ENCODE measurements around the gene TOPBP1. TPM values are rescaled to one million over a fixed set of nuclear protein-coding genes. Genes with fewer than 3 reads are reported as not detected.

TOPBP1 gene
- total and polyA plus RNA-seq, 2 of the 8 experiments (the other 6 are each of a cell fraction or from before 2014, with no cell fraction given), result 19.7 to 35.9 TPM

DNA sequence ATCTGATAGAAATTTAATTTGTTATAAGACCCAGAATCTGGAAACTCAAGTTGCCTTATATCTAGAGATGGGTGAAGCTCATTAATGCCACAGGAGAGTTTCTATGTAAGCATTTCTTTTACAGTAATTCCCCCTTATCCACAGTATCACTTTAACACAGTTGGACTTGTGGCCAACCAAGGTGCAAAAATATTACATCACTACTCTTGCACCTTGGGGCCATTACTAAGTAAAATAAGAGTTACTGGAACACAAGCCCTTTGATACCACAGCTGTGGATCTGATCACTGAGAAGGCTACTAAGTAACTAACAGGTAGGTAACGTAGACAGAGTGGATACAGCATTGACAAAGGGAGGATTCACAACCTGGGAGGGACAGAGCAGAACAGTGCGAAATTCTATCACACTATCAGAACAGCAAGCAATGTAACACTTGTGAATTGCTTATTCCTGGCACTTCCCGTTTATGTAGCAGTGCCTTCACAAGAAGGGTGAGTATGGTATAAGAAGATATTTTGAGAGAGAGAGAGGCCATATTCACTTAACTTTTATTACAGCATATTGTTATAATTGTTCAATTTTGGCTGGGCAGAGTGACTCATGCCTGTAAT is 33.9 kb upstream of the TOPBP1 start (continued):
- TF ChIP-seq CHD7 (IDR thresholded peaks at IDR 0.05; ENCODE audit: insufficient replicate concordance, low read length) (no peak), POU5F1 (IDR thresholded peaks at IDR 0.05; ENCODE audit: low read depth, low read length) (no peak), CTBP2 (IDR thresholded peaks at IDR 0.05; ENCODE audit: borderline replicate concordance, insufficient read depth, insufficient read length, low read length) (no peak), SIN3A (conservative IDR thresholded peaks at IDR 0.05 in 1 of 2, IDR thresholded peaks at IDR 0.05 in 1 of 2; ENCODE audit: low read depth in 1 of 2, low read length in 2 of 2) (no peak), KDM5A (IDR thresholded peaks at IDR 0.05; ENCODE audit: low read length) (no peak), TAF1 (IDR thresholded peaks at IDR 0.05; ENCODE audit: low read depth, low read length) (no peak)
- TF ChIP-seq, protein P1, sequence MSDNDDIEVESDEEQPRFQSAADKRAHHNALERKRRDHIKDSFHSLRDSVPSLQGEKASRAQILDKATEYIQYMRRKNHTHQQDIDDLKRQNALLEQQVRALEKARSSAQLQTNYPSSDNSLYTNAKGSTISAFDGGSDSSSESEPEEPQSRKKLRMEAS (IDR thresholded peaks at IDR 0.05), result no peak

All from H1 (cell line).